ENCODE results near the gene SLC9A4. TPM values are rescaled to one million over a fixed set of nuclear protein-coding genes. Genes with fewer than 3 reads are reported as not detected.

Gene SLC9A4, protein sequence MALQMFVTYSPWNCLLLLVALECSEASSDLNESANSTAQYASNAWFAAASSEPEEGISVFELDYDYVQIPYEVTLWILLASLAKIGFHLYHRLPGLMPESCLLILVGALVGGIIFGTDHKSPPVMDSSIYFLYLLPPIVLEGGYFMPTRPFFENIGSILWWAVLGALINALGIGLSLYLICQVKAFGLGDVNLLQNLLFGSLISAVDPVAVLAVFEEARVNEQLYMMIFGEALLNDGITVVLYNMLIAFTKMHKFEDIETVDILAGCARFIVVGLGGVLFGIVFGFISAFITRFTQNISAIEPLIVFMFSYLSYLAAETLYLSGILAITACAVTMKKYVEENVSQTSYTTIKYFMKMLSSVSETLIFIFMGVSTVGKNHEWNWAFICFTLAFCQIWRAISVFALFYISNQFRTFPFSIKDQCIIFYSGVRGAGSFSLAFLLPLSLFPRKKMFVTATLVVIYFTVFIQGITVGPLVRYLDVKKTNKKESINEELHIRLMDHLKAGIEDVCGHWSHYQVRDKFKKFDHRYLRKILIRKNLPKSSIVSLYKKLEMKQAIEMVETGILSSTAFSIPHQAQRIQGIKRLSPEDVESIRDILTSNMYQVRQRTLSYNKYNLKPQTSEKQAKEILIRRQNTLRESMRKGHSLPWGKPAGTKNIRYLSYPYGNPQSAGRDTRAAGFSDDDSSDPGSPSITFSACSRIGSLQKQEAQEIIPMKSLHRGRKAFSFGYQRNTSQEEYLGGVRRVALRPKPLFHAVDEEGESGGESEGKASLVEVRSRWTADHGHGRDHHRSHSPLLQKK
- 0.07 TPM in 1 of 2 replicates, not detected in the other for total RNA-seq

DNA sequence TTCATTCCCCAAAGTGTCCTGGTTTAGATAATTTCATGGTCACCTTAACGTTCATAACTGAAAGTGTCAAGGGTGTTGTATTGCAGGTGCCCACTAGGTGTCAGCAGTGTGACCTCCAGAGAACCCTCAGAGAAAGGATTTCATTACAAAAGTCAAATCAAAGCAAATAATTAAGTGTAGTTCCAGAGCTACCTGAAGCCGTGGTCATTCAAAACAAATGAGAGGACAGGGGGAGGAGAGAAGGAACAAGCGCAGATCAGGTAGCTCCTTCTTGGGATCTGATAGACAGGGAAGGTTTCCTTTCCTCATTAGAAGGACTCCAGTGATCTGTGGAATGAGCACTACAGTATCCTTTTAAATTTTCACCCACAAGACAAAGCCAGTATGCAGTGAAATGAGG, at the start of gene SLC9A4:
Gene SLC9A4, plus strand, starts transcription at position 207 of the 400 bp plus-strand sequence. CDS start 534 bp downstream, outside the sequence.

Other genes starting within 250 kb of the SLC9A4 start
- gene IL1RL1, start 161.7 kb upstream of the SLC9A4 start, total RNA-seq: 3.0 and 53.3 TPM in 2 replicates
- 5.5 and 9.5 TPM in 2 replicates for gene IL18R1, start 117.4 kb upstream of the SLC9A4 start, total RNA-seq
- 0.21 TPM in 1 of 2 replicates, not detected in the other for gene IL18RAP, start 50.1 kb upstream of the SLC9A4 start, total RNA-seq
- 0.14 and 0.34 TPM in 2 replicates for gene SLC9A2, start 146.3 kb downstream of the SLC9A4 start, total RNA-seq

All from nasal cavity respiratory epithelium epithelial cell of viscerocranial mucosa (primary cell).